GM19351 (cell line): Measurements from ENCODE around the gene QSOX1.
A peak's percentile ranks its signal among the peaks of the same experiment; 100 is the strongest.

Experiments
- ATAC-seq: cut with Tn5 transposase; IDR thresholded peaks from one replicate; pipeline ENCODE4 v1.9.1; 2021; ENCODE audit warnings: mild to moderate bottlenecking, moderate library complexity; ENCODE audit not compliant: unreplicated experiment

Gene QSOX1

DNA sequence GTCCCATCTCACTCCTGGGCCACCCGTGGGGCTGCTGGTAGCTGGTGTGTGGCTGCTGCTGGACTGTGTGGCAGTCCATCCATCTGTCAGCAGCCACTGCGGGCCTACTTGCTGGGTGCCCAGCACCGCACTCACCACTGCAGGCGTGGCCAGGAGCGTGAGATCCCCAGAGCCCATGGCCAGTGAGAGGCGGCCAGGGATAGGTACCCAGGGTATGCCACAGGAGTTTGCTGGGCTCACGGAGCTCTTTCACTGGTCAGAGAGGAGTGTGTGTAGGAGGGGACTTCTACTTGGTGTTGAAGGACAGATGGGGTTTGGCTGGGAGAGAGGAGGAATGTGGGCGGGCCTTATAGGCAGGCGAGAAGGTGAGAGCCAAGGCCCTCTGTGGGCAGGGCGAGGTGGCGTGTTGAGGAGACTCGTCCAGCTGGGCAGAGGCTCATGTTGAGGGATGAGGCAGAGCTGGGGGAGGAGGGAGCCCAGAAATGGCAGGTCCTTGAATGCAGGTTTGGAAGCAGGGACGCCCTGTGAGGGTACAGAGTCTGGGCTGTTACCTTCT, 15.0 kb downstream of the QSOX1 start:
- ATAC-seq, result no peak

DNA sequence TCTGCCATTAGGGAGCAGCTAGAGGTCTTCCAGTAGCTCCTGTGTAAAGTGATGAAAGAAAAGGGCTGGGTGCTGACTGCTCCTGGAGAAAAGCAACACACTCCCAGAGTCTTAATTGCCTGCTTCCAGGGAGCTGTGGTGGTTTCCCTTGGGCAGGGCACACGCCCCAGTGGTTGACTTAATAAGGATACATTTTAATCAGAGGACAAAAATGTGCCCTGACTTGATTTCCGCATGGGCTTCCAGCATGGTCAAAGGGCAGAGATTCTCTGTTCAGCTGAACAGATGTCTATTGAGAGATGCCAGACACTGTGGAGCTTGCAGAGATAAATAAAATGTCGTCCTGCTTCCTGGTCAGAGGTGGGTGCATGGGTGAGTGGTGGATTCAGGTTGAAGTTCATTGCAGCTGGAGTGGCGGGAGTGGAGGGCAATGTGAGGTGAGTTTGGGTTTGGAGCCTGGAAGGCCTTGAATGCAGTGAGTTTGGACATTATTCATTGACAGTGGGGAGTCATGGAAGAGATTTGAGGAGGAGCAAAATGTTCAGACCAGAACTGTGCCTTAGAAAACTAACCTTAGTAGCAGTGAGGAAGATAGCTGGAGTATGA, 16.0 kb downstream of the QSOX1 start:
- ATAC-seq, result no peak

DNA sequence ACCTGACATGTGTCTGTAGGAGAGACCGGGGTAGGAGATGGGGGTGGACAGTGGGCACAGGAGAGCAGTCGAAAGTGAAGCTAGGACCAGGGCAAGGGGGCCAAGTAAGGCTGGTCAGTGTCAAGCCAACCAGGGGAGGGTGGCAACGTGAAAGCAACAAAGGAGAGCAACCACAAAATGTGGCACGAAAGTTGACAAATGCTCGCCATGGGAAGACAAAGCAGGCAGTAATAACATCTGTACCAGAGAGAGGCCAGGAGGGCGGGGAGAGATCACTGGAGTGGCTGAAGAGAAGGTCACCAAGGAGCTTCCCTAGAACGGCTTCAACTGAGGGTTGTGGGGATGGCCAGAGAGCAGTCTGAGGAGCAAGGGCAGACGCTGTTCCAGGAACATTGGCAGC, 17.0 kb downstream of the QSOX1 start:
- ATAC-seq, result no peak

DNA sequence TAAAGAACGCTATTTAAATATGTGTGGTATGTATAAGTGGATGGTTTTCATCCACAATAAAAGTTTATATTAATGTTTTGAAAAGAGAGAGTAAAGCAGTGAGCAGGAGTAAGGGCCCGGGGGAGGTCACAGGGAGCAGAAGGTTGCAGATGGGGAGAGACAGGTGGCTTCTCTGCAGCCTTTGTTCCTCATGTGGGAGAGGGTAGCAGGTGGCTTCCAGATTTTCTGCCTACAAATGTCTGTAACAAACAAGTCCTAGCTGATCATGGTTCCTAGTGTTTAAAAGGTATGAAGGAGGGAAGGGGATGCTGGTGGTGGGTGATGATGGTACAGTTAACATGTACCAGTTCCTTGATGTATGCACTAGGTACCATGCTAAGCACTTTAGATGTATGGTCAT, 18.8 kb downstream of the QSOX1 start:
- no peak for ATAC-seq

DNA sequence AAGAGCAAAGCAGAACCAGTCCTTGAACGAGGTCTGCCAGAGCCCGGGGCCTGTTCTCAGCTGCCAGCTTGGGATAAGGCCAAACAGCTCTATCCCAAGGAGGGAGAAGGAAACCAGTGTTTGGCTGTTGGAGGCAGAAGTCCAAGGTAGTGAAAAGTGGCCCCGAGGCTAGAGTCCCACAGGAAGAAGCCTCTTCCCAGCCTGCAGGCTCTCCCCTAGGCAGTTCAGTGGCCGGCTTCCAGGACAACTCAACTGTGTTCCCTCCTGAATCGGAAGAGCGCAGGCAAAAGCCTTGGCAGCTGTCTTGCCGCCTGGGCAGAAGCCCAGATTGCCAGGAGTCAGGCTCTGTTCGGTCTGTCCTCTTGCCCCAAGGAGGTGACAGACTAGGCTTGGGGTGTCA, 19.3 kb downstream of the QSOX1 start:
- no peak for ATAC-seq

DNA sequence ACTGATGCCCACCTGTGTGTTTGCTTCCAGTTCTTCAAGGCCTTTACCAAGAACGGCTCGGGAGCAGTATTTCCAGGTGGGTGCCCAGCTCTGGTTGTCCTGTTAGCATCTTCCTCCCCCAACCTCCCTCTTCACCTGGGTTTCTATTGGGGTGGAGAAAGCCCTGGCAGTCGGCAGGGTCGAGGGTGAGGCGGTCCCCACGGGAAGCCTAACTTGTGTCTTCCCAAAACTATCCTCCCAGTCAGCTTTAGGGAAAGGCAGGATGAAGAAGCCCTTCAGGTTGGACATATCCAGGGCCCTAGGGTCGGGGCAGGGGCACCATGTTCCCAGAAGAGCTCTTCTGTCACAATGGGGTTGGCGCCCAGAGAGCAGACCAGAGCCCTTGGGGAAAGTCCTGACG, 20.6 kb downstream of the QSOX1 start:
- no peak for ATAC-seq

DNA sequence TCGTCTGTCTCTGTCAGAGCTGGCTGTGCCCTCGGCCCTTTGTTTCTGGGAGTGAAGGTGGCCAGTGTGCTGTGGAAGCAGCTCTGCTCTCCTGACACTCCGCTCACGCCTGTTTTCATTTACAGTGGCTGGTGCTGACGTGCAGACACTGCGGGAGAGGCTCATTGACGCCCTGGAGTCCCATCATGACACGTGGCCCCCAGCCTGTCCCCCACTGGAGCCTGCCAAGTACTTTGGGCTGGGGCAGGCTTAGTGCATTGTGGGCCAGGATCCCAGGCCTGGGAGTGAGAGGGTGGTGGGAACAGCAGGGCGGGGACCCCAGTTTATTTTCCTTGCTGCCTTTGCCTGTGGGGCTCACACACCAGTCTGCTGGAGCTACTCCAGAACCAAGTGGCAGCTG, 21.1 kb downstream of the QSOX1 start:
- no peak for ATAC-seq

DNA sequence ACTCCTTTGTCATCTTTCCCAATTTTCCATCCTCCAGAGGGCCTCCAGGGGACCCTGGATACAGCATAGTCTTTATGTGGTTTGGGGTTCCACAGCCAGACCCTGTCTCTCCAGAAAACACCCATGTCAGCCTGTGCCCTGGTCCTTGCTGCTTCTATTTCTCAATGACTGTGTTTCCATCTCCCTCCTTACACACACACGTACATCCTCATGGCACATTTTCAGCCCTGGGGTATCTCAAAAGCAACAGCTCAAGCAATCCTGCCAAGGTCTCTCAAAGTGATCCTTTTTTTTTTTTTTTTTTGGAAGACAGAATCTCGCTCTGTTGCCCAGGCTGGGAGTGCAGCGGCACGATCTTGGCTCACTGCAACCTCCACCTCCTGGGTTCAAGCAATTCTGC, 22.3 kb downstream of the QSOX1 start:
- ATAC-seq, result no peak

DNA sequence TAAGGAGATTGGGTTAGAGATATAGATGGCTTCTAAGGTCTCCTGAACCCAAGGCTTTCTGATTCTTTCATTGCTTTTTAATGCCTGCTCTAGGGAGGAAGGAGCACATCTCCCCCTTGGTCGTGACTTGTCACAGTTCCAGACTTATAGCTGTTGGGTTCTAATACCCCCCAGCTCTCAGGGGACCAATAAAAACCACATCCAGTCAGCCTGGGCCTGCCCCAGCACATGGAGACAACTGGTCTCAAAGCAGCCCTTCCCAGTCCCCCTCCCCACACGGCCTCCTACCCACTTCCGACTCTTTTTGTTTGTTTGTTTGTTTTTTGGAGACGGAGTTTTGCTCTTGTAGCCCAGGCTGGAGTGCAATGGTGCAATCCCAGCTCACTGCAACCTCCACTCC, 23.3 kb downstream of the QSOX1 start:
- ATAC-seq, result no peak

DNA sequence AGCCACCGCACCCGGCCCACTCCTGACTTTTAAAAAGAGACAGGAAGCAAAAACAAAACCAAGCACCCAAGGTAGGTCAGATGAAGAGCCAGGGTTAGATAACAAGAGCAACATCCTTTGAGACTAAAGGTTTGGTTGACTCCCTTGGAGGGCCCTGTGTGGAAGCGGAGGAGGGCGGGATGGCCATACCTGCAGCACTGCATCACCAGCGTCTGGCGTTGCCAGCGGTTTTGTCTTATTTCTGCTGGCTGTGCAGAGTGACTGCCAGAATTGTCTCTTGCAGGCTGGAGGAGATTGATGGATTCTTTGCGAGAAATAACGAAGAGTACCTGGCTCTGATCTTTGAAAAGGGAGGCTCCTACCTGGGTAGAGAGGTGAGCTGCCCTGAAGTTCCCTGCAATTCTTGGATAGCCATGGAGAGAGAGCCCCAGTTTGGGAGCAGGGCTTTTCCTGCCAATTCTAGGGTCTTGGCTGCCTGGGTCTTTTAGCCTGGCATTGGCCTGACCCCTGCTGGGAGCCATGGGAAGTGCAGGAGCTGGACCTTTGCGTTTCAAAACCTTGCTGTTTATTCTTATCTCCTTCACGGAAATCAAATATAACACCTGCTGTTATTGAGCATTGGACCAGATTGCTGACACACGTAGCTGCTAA, 24.0 kb downstream of the QSOX1 start:
- peak; percentile 54 for ATAC-seq

DNA sequence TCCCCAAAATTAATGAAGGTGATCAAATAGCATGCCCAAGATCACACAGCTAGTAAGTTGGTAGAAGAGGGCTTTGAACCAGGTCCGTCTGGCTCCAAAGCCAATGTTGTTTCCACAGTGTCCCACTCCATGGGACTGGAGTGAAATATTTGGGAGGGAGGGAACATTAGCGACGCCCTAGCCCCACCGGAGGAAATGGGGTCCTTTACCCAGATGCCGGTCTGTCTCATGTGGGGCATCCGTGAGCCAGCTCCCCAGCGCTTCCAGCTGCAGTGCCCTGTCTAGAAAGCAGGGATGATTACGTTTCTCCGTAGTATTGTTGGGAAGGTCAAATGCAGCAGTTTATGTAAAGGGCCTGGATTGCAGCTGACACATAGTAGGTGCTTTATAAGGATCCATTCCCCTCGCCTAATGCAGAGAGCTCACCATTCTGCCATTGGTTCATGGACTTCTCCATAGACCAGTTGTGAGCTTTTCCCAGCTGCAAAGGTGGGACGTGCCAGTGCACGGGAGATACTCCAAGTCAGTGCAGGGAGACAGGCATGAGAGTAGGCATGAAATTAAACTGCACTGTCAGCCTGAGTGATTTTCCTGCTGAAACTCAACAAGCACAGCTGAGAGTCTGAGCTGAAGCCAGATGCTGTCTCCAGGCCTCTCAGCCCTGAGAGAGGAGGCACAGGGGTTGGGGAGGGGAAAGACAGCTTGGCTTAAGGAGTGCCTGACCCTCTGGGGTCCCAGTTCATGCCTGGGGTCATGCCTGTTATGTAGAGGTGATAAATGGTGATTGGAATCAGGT, 24.7 kb downstream of the QSOX1 start:
- ATAC-seq, result no peak

DNA sequence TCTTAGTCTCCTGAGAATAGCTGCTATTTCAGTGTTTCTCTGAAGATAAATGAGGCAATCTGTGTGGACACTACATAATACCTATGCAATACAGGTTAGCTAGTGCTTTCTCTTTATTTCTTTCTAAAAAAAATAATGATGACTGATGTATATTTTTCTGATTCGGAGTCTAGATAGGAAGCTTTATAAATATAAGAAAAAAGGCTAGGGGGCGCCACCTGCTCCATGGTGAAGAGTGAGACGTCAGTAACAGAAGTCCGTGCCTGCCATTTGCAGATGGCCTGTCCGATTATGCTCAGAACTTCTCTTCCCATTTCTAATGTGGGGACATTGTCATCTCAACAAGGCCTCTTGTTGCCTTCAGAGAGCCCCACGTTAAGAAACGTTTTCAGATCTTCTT, 26.4 kb downstream of the QSOX1 start:
- no peak for ATAC-seq

DNA sequence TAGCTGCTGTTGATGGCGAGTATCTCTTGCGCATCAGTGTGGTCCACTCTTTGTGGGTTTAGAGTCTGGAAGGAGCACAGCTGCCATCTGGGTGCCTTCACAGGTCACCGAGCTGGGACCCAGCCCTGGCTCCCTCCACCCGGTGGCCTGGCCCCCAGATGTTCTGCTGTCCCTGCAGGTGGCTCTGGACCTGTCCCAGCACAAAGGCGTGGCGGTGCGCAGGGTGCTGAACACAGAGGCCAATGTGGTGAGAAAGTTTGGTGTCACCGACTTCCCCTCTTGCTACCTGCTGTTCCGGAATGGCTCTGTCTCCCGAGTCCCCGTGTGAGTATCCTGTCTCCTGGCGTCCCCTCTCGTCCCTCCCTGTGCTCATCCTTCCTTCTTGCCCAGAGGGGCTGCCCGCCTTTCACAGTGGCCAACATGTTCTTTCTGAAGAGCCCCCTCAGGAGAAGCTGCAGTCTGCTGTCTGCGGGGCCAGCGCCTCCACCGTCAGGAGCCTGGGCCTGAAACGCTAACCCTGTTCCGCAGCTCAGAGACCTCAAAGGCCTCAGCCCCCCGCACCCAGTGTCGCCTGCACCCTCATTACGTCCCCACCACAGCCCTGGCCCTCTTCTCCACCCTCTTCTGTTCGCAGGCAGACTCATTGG, 27.4 kb downstream of the QSOX1 start:
- no peak for ATAC-seq

DNA sequence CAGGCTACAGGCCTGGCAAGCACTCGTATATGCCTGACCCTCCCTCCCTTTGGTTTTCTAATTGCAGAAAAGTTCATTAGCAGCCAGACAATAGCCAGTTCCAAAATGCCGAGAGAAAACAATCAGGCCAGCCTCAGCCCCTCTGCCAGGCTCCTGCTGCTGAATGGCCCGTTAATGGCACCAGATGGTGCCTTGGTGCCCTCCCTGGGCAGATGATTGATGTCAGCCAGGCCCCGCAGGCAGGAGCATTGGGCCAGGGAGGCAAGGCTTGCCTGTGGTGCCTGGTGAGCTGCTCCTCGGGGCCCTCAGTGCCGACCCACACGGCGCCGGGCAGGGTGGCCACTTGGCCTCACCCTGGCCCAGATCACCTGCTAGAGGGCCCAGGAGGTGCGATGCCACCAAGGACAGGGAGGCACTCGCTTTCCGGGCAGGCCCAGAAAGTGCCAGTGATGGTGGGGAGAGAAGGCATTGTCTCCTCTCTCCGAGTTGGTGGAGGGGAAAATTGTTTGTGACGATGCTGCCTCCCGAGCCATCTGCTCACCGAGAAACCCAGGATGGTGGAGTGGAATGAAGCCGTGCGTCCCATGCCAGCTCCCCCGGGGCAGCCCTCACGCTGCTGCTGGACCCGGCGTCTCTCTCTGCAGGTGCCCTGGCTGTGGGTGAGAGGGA, 28.1 kb downstream of the QSOX1 start:
- ATAC-seq, result no peak

DNA sequence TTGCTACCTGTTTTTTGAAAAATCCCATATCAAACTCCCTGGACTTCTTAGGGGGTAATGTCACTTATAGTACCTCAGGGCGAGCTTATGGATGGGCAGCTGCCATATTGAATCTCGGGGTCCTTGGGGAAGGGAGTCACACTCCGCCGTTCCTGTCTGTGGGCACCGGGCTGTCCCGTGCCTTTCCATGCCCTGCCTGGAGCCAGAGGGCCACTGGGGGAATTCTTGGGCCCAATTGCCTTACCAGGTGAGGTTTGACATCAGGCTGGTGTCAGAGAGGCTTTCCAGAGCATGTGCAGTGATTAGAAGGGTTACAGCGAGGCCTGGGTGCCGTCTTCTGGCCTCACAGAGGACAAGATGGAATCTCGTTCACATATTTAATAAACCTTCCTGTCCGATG, 28.8 kb downstream of the QSOX1 start:
- no peak for ATAC-seq

DNA sequence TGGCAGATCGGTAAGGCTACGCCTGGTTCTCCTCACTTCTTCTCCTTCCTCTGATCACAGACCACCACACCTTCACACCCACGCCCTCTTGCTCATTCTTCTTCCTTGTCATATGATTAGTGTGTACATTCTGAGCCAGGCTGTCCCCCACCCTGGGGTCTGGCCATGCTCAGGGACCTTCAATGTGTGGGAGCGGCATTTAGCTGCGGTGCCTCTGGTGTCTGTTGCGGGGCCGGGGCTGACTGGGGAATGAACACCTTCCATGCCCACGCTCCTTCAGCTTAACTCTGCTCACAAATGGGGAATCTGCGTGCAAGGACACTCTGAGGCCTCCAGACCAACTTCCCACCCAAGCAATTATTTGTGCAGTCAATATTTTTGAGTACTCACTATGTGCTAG, 29.4 kb downstream of the QSOX1 start:
- no peak for ATAC-seq

DNA sequence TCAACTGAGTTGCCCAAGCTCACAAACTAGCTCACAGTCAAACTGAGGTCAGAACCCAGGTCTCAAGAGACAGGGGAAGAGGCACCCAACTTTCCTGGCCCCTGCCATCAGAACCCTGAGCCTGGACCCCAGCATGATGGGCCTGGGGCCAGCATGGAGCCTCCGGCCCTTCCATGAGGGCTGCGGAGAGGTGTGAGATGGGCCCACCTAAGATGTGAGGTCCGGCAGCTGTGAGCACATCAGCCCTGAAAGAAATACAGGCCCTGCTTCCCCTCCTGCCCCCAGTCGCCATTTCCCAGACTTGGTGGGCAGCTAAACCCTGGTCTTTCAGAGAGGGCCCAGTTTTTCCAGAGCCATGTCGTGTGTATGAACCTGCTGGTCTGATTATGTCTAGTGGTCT, 30.6 kb downstream of the QSOX1 start:
- ATAC-seq, result no peak

DNA sequence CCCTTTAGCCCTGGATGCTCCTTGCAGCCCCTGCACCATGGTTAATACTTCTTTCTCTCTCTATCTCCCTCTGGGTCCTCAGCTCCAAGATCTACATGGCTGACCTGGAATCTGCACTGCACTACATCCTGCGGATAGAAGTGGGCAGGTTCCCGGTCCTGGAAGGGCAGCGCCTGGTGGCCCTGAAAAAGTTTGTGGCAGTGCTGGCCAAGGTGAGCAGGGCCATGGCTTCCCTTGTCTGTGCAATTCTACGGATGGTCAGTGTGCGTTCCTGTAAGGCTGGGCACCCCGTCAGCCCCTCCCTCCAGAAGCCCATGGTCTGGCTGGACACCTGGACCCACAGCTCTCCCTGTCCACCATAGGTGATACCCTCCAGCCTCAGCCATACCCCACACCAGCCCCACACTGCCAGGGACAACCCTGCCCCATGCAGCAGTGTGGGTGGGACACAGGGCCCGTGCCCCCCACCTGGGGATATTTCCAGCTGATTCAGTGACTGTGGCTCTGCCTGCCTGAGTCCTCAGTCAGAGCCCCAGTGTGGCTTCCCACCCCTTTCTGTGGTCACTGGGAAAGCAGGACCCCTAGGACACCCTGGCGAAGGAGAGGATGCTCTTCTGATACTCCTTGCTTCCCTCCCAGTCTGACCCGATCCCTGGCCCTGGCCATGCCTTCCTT, 31.4 kb downstream of the QSOX1 start:
- no peak for ATAC-seq

DNA sequence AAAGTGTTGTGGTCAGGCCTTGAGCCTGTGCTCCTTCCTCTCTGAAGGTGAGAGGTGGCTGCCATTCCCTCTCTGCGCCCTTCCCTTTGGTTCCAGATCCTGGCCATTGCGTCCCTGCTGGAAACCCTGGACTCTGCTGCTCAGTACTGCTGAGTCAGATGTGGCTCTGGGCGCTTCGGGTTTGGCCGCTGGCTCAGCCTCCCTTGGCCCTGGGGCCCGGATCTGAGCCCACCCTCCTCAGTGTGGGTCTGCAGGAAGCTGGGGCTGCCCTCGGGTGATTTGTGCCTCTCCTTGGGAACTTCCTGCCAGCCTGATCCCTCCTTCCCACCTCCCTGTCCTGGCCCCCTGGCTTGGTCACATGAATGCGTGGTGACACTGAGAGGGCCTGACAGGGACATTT, 32.2 kb downstream of the QSOX1 start:
- no peak for ATAC-seq

DNA sequence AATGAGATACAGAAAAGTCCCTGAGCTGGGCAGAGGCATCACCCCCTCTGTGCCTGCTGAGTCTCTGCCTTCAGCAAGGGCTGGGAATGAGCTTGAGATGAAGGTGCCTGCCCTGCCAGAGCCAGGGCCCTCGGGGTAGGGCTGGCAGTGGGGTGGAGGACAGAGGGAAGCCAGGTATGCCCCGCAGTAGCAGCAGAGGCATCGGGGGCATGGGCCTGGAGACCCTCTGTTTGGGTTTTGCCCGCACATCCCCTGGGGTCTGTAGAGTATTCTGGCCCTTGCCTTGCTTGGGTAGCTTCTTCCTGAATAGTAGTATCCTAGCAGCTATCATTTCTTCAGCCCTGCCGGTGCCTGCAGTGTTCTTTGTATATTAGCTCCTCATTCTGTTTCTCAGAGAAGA, 33.0 kb downstream of the QSOX1 start:
- no peak for ATAC-seq
